HepG2 (cell line): ENCODE results near the gene TKTL1. TPM values are rescaled to one million over a fixed set of nuclear protein-coding genes. Genes with fewer than 3 reads are reported as not detected.
A peak's percentile ranks its signal among the peaks of the same experiment; 100 is the strongest.

Source experiments
- ATAC-seq: fragments of 200-7000 bp; cut with Tn5 transposase; 3 replicates; pipeline ENCODE4 v1.9.1; 2020; ENCODE audit warnings: mild to moderate bottlenecking, moderate library complexity
- BruUV-seq: library from RNA; stranded (reverse); fragments of 400-500 nt; replicated peaks from 2 replicates; lab custom pipeline; 2021; lab: Mats Ljungman, UMichigan
- CTCF ChIA-PET: fragments of 300-600 bp; formaldehyde crosslinking; extraction: SDS; loops from one replicate; lab custom pipeline; 2021; ENCODE audit warnings: low total read pairs, inconsistent platforms, low intra/inter-chr PET ratio; lab: Yijun Ruan, JAX
- POLR2A ChIA-PET: fragments of 350-600 bp; sonication (Branson Sonifier 250); formaldehyde crosslinking; loops from one replicate; lab custom pipeline; 2020; ENCODE audit warnings: antibody characterized with exemption, inconsistent platforms; lab: Yijun Ruan, JAX
- DNase-seq: peaks from one replicate; pipeline ENCODE4 v3.0.0-alpha.2; 2015; ENCODE audit warnings: low spot score
- FAIRE-seq: peaks from 3 replicates; lab custom pipeline; 2011; peaks lifted over from hg19 to GRCh38; lab: Jason Lieb, UNC
- H2AFZ ChIP-seq: one replicate; pipeline ENCODE4 v1.6.1; 2011; ENCODE audit warnings: low read length, inconsistent platforms
- H3K27ac ChIP-seq: fragments of 300-600 bp; 3 replicates; pipeline ENCODE4 v1.8.0; 2011; ENCODE audit warnings: mixed run types, mild to moderate bottlenecking, mixed read lengths, low read length, inconsistent platforms; ENCODE audit not compliant: insufficient read depth; ENCODE audit errors: extremely low read length
- H3K27me3 ChIP-seq, 2 experiments: fragments of 200-600 bp in 1 of 2; 2 replicates in 1 of 2; 3 replicates in 1 of 2; pipeline versions ENCODE4 v1.6.0 to v1.8.0; 2011; ENCODE audit warnings: low read length in 2 of 2, mild to moderate bottlenecking in 2 of 2, moderate library complexity in 2 of 2, inconsistent platforms in 1 of 2; ENCODE audit not compliant: insufficient read depth in 2 of 2, control insufficient read depth in 1 of 2
- H3K36me3 ChIP-seq, 2 experiments: fragments of 200-600 bp in 1 of 2; replicated peaks in 1 of 2; 2 replicates in 1 of 2; 3 replicates in 1 of 2; pipeline versions ENCODE4 v1.5.1 to v1.8.0; 2011; ENCODE audit warnings: low read length in 2 of 2, inconsistent platforms in 1 of 2; ENCODE audit not compliant: insufficient read depth in 2 of 2, control insufficient read depth in 1 of 2
- H3K4me1 ChIP-seq: 2 replicates; pipeline ENCODE4 v1.5.1; 2012; ENCODE audit warnings: low read length, inconsistent platforms; ENCODE audit not compliant: insufficient read depth
- H3K4me2 ChIP-seq: 2 replicates; pipeline ENCODE4 v1.6.0; 2011; ENCODE audit warnings: low read depth, low read length, inconsistent platforms
- H3K4me3 ChIP-seq, 3 experiments: fragments of 200-600 bp in 1 of 3; sonication (generic), shearing (Covaris generic) in 1 of 3; replicated peaks in 1 of 3; 2 replicates each; pipeline ENCODE4 v1.5.1; 2011 to 2016; ENCODE audit warnings: low read length in 3 of 3, inconsistent platforms in 2 of 3, low read depth in 2 of 3, mild to moderate bottlenecking in 2 of 3, control low read depth in 1 of 3, mixed read lengths in 1 of 3; ENCODE audit not compliant: insufficient read depth in 1 of 3
- H3K79me2 ChIP-seq: one replicate; pipeline ENCODE4 v1.6.1; 2011; ENCODE audit warnings: low read length, inconsistent platforms; ENCODE audit not compliant: insufficient read depth
- H3K9ac ChIP-seq: 2 replicates; pipeline ENCODE4 v1.6.0; 2011; ENCODE audit warnings: mild to moderate bottlenecking, low read depth, low read length, inconsistent platforms; ENCODE audit not compliant: insufficient read depth
- H3K9me3 ChIP-seq: 2 replicates; pipeline ENCODE4 v1.5.1; 2012; ENCODE audit warnings: mild to moderate bottlenecking, low read length
- H4K20me1 ChIP-seq: 2 replicates; pipeline ENCODE4 v1.6.0; 2011; ENCODE audit warnings: inconsistent platforms, mild to moderate bottlenecking, low read length, moderate library complexity; ENCODE audit not compliant: insufficient read depth
- BATF2 ChIP-seq: sonication (generic); formaldehyde crosslinking; IDR thresholded peaks from 2 replicates; pipeline ENCODE4 v1.8.0; 2022; ENCODE audit warnings: mild to moderate bottlenecking, missing genetic modification reagents, moderate library complexity
- CCAR2 ChIP-seq: fragments of 200-400 bp; formaldehyde crosslinking; optimal IDR thresholded peaks from 2 replicates; pipeline ENCODE3; 2018; ENCODE audit warnings: low read depth, mild to moderate bottlenecking, low read length, moderate library complexity
- DR1 ChIP-seq: sonication (generic); formaldehyde crosslinking; IDR thresholded peaks from 2 replicates; pipeline ENCODE4 v1.8.0; 2021; ENCODE audit warnings: mild to moderate bottlenecking, missing genetic modification reagents, inconsistent platforms
- E2F1 ChIP-seq: sonication (generic); formaldehyde crosslinking; IDR thresholded peaks from 2 replicates; pipeline ENCODE4 v1.5.0; 2020; ENCODE audit warnings: missing genetic modification reagents
- FOSL1 ChIP-seq: sonication (generic); formaldehyde crosslinking; IDR thresholded peaks from 2 replicates; pipeline ENCODE4 v1.9.0; 2021; ENCODE audit warnings: missing genetic modification reagents, borderline replicate concordance
- FOSL2 ChIP-seq: sonication (generic); formaldehyde crosslinking; IDR thresholded peaks from 2 replicates; pipeline ENCODE4 v1.4.0; 2020; ENCODE audit warnings: missing genetic modification reagents
- FOXA3 ChIP-seq: IDR thresholded peaks from 2 replicates; pipeline ENCODE4 v1.6.1; 2016; ENCODE audit warnings: missing genetic modification reagents, missing compliant biosample characterization
- KLF16 ChIP-seq, 2 experiments: sonication (generic) in 1 of 2; formaldehyde crosslinking in 1 of 2; IDR thresholded peaks; 2 replicates each; pipeline versions ENCODE4 v1.6.1 to v1.8.0; 2016 to 2023; ENCODE audit warnings: missing genetic modification reagents in 2 of 2, missing compliant biosample characterization in 1 of 2
- NONO ChIP-seq, 2 experiments: fragments of 450-650 bp in 1 of 2; sonication (generic) in 1 of 2; formaldehyde crosslinking in 1 of 2; IDR thresholded peaks in 1 of 2; conservative IDR thresholded peaks in 1 of 2; 2 replicates each; pipeline versions ENCODE4 v1.6.1 to v1.8.0; 2017 to 2022; ENCODE audit warnings: mild to moderate bottlenecking in 1 of 2, missing genetic modification reagents in 1 of 2, moderate library complexity in 1 of 2
- SP4 ChIP-seq: sonication (generic); formaldehyde crosslinking; IDR thresholded peaks from 2 replicates; pipeline ENCODE4 v1.8.1; 2023; ENCODE audit warnings: mild to moderate bottlenecking, missing genetic modification reagents
- ZBED4 ChIP-seq: sonication (generic); formaldehyde crosslinking; IDR thresholded peaks from 2 replicates; pipeline ENCODE4 v1.4.0; 2020; ENCODE audit warnings: missing genetic modification reagents, borderline replicate concordance
- ZC3H13 ChIP-seq: sonication (generic); formaldehyde crosslinking; IDR thresholded peaks from 2 replicates; pipeline ENCODE4 v1.8.1; 2023; ENCODE audit warnings: mild to moderate bottlenecking, missing genetic modification reagents, moderate library complexity
- ZNF556 ChIP-seq: sonication (generic); formaldehyde crosslinking; IDR thresholded peaks from 2 replicates; pipeline ENCODE4 v1.4.0; 2020; ENCODE audit warnings: mild to moderate bottlenecking, missing genetic modification reagents, borderline replicate concordance
- WGBS: methylation state at CpG from one replicate; pipeline ENCODE4 v1.1.6; 2017; ENCODE audit warnings: low lambda C conversion rate; 5-methylcytosine and 5-hydroxymethylcytosine counted together
- in situ Hi-C: cut with HindIII; loops from 2 replicates; pipeline ENCODE4 v1.10.0; 2017; ENCODE audit warnings: low pct_unique_long_range_greater_than_20kb; ENCODE audit not compliant: extremely low pct_ligation_motif_present
- intact Hi-C: fragments of 100-400 bp; cut with micrococcal nuclease; formaldehyde crosslinking; loops from one replicate; pipeline ENCODE4 v1.10.0; 2022; ENCODE audit not compliant: unreplicated experiment
- polyA plus RNA-seq, 8 experiments: library from polyadenylated mRNA; depleted of rRNA in 3 of 8; stranded (reverse) in 7 of 8; unstranded in 1 of 8; fragments of >200 nt; fragmentation: Illumina TruSeq in 4 of 8; extraction: Trizol in 4 of 8; gene quantifications; 2 replicates each; pipeline versions ENCODE4 v1.2.1 to v1.2.3, GENCODE V29; 2011 to 2016; ENCODE audit warnings: low read depth in 4 of 8, missing spikeins in 1 of 8, mixed read lengths in 1 of 8; ENCODE audit not compliant: insufficient read depth in 1 of 8
- total RNA-seq, 5 experiments: library from RNA; depleted of rRNA; stranded (reverse); fragments of >200 nt; fragmentation: Illumina TruSeq; extraction: Trizol; gene quantifications; 2 replicates each; pipeline ENCODE4 v1.2.3, GENCODE V29; 2016; ENCODE audit warnings: low read depth in 1 of 5

TKTL1 gene
- total and polyA plus RNA-seq, 2 of the 13 experiments (the other 11 are each of a cell fraction or from before 2014, with no cell fraction given), result not detected

GRCh38 chrX:154378799-154379568 lies 83.4 kb downstream of the TKTL1 start, which contains the start of gene EMD (continued):
- TF ChIP-seq FOSL2 (CRISPR knock-in tag) (no peak), NONO (IDR thresholded peaks at IDR 0.05) (no peak), NONO (CRISPR knock-in tag; conservative IDR thresholded peaks at IDR 0.05) (peak; percentile 44), KLF16 (CRISPR knock-in tag; IDR thresholded peaks at IDR 0.05) (no peak), FOSL1 (no peak), E2F1 (CRISPR knock-in tag) (0 out of 2 replicates have a peak, but pooled peaks have one; percentile 76), DR1 (CRISPR knock-in tag) (peak; percentile 54; the same call in 1 of the 2 replicates), FOXA3 (CRISPR knock-in tag) (no peak), SP4 (CRISPR knock-in tag) (peak; percentile 88), ZC3H13 (no peak)

- H3K27me3 ChIP-seq, result no peaks in the 10 kb centered on the region
- no peaks in the 10 kb centered on the region for H3K9me3 ChIP-seq
- DNase-seq, result no peak
- FAIRE-seq, result no peak
- intact Hi-C loops (no loop called here), in situ Hi-C loops (no loop called here)
- ChIA-PET CTCF (no interaction called here), POLR2A (interaction anchor here (1.0 to 1.3 kb wide), 5 partner anchors 9 to 162 kb away, joined by 3 to 11 read pairs (median 4); partner anchors contain the start of gene RPL10)
- H3K4me3 ChIP-seq, result peak overlapping the region; percentile 72 to 86 (median 76)
- peak overlapping the region; percentile 77 for H3K27ac ChIP-seq
- no peak overlapping the region for H2AFZ ChIP-seq
- H4K20me1 ChIP-seq, result no peaks in the 10 kb centered on the region
- H3K4me1 ChIP-seq, result peaks cover 37% of the 10 kb centered on the region
- no TSS peak for BruUV-seq
- H3K36me3 ChIP-seq, result no peaks in the 10 kb centered on the region
- no peak for ATAC-seq
- WGBS, result no CpG with 5 or more reads among the region's 38 CpGs
- peaks cover 8% of the 10 kb centered on the region for H3K79me2 ChIP-seq
- peak overlapping the region; percentile 94 for H3K9ac ChIP-seq
- H3K4me2 ChIP-seq, result peak overlapping the region; percentile 83
- TF ChIP-seq BATF2 (CRISPR knock-in tag), result no peak
- TF ChIP-seq CCAR2, result no peak
- TF ChIP-seq ZBED4 (CRISPR knock-in tag), result no peak
- TF ChIP-seq ZNF556 (CRISPR knock-in tag), result no peak
These were observed 84.0 kb downstream of the TKTL1 start for GRCh38 chrX:154379569-154379951.
